ENCODE measurements around the gene IRGC.
"Not testable (repeated sequence)": the region's sequence is repeated elsewhere in the genome, so short reads cannot be mapped to it uniquely, and the experiment has no call there.

DNA sequence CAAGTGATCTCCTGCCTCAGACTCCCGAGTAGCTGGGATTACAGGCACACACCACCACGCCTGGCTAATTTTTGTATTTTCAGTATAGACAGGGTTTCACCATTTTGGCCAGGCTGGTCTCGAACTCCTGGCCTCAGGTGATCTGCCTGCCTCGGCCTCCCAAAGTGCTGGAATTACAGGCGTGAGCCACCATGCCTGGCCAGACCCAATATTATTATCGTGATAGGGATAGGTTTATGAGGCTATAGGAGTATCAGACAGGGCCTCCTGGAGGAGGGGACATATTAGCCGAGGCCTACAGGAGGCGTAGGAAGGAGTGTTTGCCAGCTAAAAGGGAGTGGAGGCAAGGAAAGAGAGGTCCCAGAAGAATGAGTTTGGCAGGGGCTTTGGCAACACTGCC, 48.8 kb downstream of the IRGC start:
- TF ChIP-seq EP300 (IDR thresholded peaks at IDR 0.05) = not testable (repeated sequence)
- TF ChIP-seq, protein P1, sequence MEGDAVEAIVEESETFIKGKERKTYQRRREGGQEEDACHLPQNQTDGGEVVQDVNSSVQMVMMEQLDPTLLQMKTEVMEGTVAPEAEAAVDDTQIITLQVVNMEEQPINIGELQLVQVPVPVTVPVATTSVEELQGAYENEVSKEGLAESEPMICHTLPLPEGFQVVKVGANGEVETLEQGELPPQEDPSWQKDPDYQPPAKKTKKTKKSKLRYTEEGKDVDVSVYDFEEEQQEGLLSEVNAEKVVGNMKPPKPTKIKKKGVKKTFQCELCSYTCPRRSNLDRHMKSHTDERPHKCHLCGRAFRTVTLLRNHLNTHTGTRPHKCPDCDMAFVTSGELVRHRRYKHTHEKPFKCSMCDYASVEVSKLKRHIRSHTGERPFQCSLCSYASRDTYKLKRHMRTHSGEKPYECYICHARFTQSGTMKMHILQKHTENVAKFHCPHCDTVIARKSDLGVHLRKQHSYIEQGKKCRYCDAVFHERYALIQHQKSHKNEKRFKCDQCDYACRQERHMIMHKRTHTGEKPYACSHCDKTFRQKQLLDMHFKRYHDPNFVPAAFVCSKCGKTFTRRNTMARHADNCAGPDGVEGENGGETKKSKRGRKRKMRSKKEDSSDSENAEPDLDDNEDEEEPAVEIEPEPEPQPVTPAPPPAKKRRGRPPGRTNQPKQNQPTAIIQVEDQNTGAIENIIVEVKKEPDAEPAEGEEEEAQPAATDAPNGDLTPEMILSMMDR (IDR thresholded peaks at IDR 0.05) = not testable (repeated sequence)

All from ovary (tissue), 3 donors.